HCT116 (cell line): ENCODE results near the gene UBQLN4. TPM values are rescaled to one million over a fixed set of nuclear protein-coding genes. Genes with fewer than 3 reads are reported as not detected.

Experiments used
- ATAC-seq: fragments of 200-7000 bp; cut with Tn5 transposase; 2 replicates; pipeline ENCODE4 v1.9.1; 2020; ENCODE audit warnings: mild to moderate bottlenecking, moderate library complexity
- BruUV-seq: library from RNA; stranded (reverse); fragments of 400-500 nt; replicated peaks from 2 replicates; lab custom pipeline; 2021; lab: Mats Ljungman, UMichigan
- CTCF ChIA-PET: fragments of 300-600 bp; sonication (Branson Sonifier 250); formaldehyde crosslinking; loops from one replicate; lab custom pipeline; 2021; ENCODE audit warnings: antibody characterized with exemption; lab: Charles Lee
- POLR2A ChIA-PET: fragments of 300-600, 350-600 bp; sonication (Branson Sonifier 250); formaldehyde crosslinking; loops from one replicate; lab custom pipeline; 2021; ENCODE audit warnings: antibody characterized with exemption; lab: Charles Lee
- RAD21 ChIA-PET, 2 experiments: fragments of 300-600 bp; sonication (Branson Sonifier 250); formaldehyde crosslinking; loops; one replicate each; lab custom pipeline; 2023; ENCODE audit warnings: low total read pairs in 2 of 2; ENCODE audit not compliant: uncharacterized antibody in 2 of 2, unreplicated experiment in 2 of 2, low non-redundant PET in 1 of 2; lab: Charles Lee
- DNase-seq: peaks from one replicate; pipeline ENCODE4 v3.0.0-alpha.2; 2010; ENCODE audit warnings: low read depth, low spot score
- H2AFZ ChIP-seq: fragments of 200-600 bp; shearing (Covaris generic), sonication (generic); 2 replicates; pipeline ENCODE4 v1.6.1; 2017; ENCODE audit warnings: low read depth, mixed run types, mixed read lengths, antibody characterized with exemption, low read length; ENCODE audit not compliant: poor library complexity, severe bottlenecking
- H3K27ac ChIP-seq: 2 replicates; pipeline ENCODE4 v1.5.1; 2012; ENCODE audit warnings: low read depth, low read length
- H3K27me3 ChIP-seq: fragments of 200-600 bp; sonication (generic); 2 replicates; pipeline ENCODE4 v1.6.1; 2016; ENCODE audit warnings: mixed run types, low read length, mixed read lengths; ENCODE audit not compliant: insufficient read depth
- H3K36me3 ChIP-seq, 2 experiments: fragments of 200-500 bp in 1 of 2; fragments of 200-600 bp in 1 of 2; sonication (Bioruptor generic) in 1 of 2; sonication (generic) in 1 of 2; 2 replicates each; pipeline versions ENCODE4 v1.5.1 to v1.6.1; 2014 to 2016; ENCODE audit warnings: low read length in 2 of 2, inconsistent platforms in 1 of 2, mixed read lengths in 1 of 2, mixed run types in 1 of 2; ENCODE audit not compliant: insufficient read depth in 2 of 2, control insufficient read depth in 1 of 2
- H3K4me1 ChIP-seq, 2 experiments: fragments of 200-600 bp in 1 of 2; sonication (generic) in 1 of 2; 2 replicates each; pipeline versions ENCODE4 v1.5.1 to v1.6.1; 2012 to 2017; ENCODE audit warnings: low read length in 2 of 2, inconsistent platforms in 1 of 2, mild to moderate bottlenecking in 1 of 2, mixed read lengths in 1 of 2, mixed run types in 1 of 2, moderate library complexity in 1 of 2; ENCODE audit not compliant: insufficient read depth in 2 of 2, control insufficient read depth in 1 of 2
- H3K4me2 ChIP-seq: fragments of 200-600 bp; sonication (generic); 2 replicates; pipeline ENCODE4 v1.6.1; 2017; ENCODE audit warnings: mixed run types, low read length, mixed read lengths
- H3K4me3 ChIP-seq, 2 experiments: fragments of 200-600 bp in 1 of 2; sonication (generic) in 1 of 2; replicated peaks in 1 of 2; 2 replicates each; pipeline ENCODE4 v1.5.1; 2011 to 2016; ENCODE audit warnings: low read length in 2 of 2, control low read depth in 1 of 2, low read depth in 1 of 2, mild to moderate bottlenecking in 1 of 2, mixed read lengths in 1 of 2, mixed run types in 1 of 2
- H3K79me2 ChIP-seq: fragments of 200-600 bp; sonication (generic); 2 replicates; pipeline ENCODE4 v1.6.1; 2017; ENCODE audit warnings: mild to moderate bottlenecking, mixed run types, low read length, moderate library complexity, mixed read lengths; ENCODE audit not compliant: insufficient read depth
- H3K9ac ChIP-seq: fragments of 200-600 bp; sonication (generic); 2 replicates; pipeline ENCODE4 v1.6.1; 2016; ENCODE audit warnings: low read length, mixed read lengths
- H3K9me2 ChIP-seq: fragments of 200-600 bp; sonication (generic), shearing (Covaris generic); 2 replicates; pipeline ENCODE4 v1.6.1; 2017; ENCODE audit warnings: mixed run types, mild to moderate bottlenecking, moderate library complexity; ENCODE audit not compliant: insufficient read depth
- H3K9me3 ChIP-seq, 2 experiments: fragments of 200-500 bp in 1 of 2; fragments of 200-600 bp in 1 of 2; sonication (Bioruptor generic) in 1 of 2; sonication (generic) in 1 of 2; 2 replicates each; pipeline ENCODE4 v1.6.1; 2014 to 2017; ENCODE audit warnings: low read length in 2 of 2, mixed read lengths in 2 of 2, inconsistent platforms in 1 of 2, low read depth in 1 of 2, mild to moderate bottlenecking in 1 of 2, mixed run types in 1 of 2, moderate library complexity in 1 of 2; ENCODE audit not compliant: control insufficient read depth in 1 of 2, insufficient read depth in 1 of 2
- H4K20me1 ChIP-seq: fragments of 200-600 bp; sonication (generic), shearing (Covaris generic); 2 replicates; pipeline ENCODE4 v1.6.1; 2017; ENCODE audit warnings: mixed run types, mild to moderate bottlenecking, moderate library complexity; ENCODE audit not compliant: insufficient read depth
- CBX3 ChIP-seq: IDR thresholded peaks from 2 replicates; pipeline ENCODE4 v1.6.1; 2012; ENCODE audit warnings: low read depth
- CEBPB ChIP-seq: IDR thresholded peaks from 2 replicates; pipeline ENCODE4 v1.6.1; 2012; ENCODE audit warnings: low read depth
- CTCF ChIP-seq, 3 experiments: fragments of 200-600 bp in 1 of 3; sonication (generic) in 1 of 3; IDR thresholded peaks in 2 of 3; conservative IDR thresholded peaks in 1 of 3; 2 replicates each; pipeline ENCODE4 v1.5.1; 2012 to 2017; ENCODE audit warnings: low read depth in 2 of 3, low read length in 2 of 3, antibody characterized with exemption in 1 of 3, borderline replicate concordance in 1 of 3, control low read depth in 1 of 3, mild to moderate bottlenecking in 1 of 3, mixed read lengths in 1 of 3, mixed run types in 1 of 3, moderate library complexity in 1 of 3; ENCODE audit not compliant: insufficient read depth in 1 of 3
- EGR1 ChIP-seq: IDR thresholded peaks from 2 replicates; pipeline ENCODE4 v1.6.1; 2012; ENCODE audit warnings: low read depth
- ELF1 ChIP-seq: IDR thresholded peaks from 2 replicates; pipeline ENCODE4 v1.6.1; 2012; ENCODE audit warnings: low read depth, borderline replicate concordance
- EZH2 ChIP-seq: fragments of 200-600 bp; sonication (generic); IDR thresholded peaks from 2 replicates; pipeline ENCODE4 v1.6.1; 2017; ENCODE audit warnings: antibody characterized with exemption, mixed run types
- JUND ChIP-seq: IDR thresholded peaks from 2 replicates; pipeline ENCODE4 v1.6.1; 2012
- MAX ChIP-seq: IDR thresholded peaks from 2 replicates; pipeline ENCODE4 v1.6.1; 2012
- POLR2A ChIP-seq: IDR thresholded peaks from 2 replicates; pipeline ENCODE4 v1.7.0; 2011; ENCODE audit warnings: borderline replicate concordance; ENCODE audit not compliant: insufficient read depth, insufficient read length; ENCODE audit errors: extremely low read depth
- POLR2AphosphoS5 ChIP-seq: IDR thresholded peaks from 2 replicates; pipeline ENCODE4 v1.6.1; 2011; ENCODE audit warnings: mild to moderate bottlenecking, low read depth, low read length, moderate library complexity
- SIN3A ChIP-seq: IDR thresholded peaks from 2 replicates; pipeline ENCODE4 v1.6.1; 2012; ENCODE audit warnings: low read depth
- SP1 ChIP-seq: IDR thresholded peaks from 2 replicates; pipeline ENCODE4 v1.6.1; 2012; ENCODE audit warnings: low read depth
- SRF ChIP-seq: IDR thresholded peaks from 2 replicates; pipeline ENCODE4 v1.6.1; 2012; ENCODE audit warnings: low read depth
- TCF7L2 ChIP-seq: IDR thresholded peaks from 2 replicates; pipeline ENCODE4 v1.7.0; 2011; ENCODE audit warnings: borderline replicate concordance, inconsistent platforms; ENCODE audit not compliant: insufficient read depth, insufficient read length; ENCODE audit errors: extremely low read depth
- ZBTB33 ChIP-seq: IDR thresholded peaks from 2 replicates; pipeline ENCODE4 v1.6.1; 2011; ENCODE audit warnings: mild to moderate bottlenecking, low read length, moderate library complexity; ENCODE audit not compliant: insufficient replicate concordance; ENCODE audit errors: extremely low read depth
- ZFX ChIP-seq: fragments of 450-650 bp; IDR thresholded peaks from 2 replicates; pipeline ENCODE4 v1.6.1; 2017
- intact Hi-C: fragments of 100-400 bp; cut with micrococcal nuclease; formaldehyde crosslinking; loops from 2 replicates; pipeline ENCODE4 v1.10.0; 2022
- total RNA-seq: library from RNA; stranded (reverse); gene quantifications from one replicate; pipeline ENCODE4 v1.2.1, GENCODE V29; 2021; ENCODE audit not compliant: unreplicated experiment

The UBQLN4 gene
- total RNA-seq, 1 experiment from 2014 or later: 68.4 TPM

- no peak overlapping the region for H3K4me2 ChIP-seq
- no peak for ATAC-seq
- intact Hi-C loops: no loop called here
- no peaks in the 10 kb centered on the region for H3K9me3 ChIP-seq
- TF ChIP-seq SIN3A: no peak
- TF ChIP-seq ELF1: no peak
- no peak for TF ChIP-seq POLR2A
- TF ChIP-seq EGR1: no peak
- no peak for TF ChIP-seq SP1
- no peak for TF ChIP-seq SRF
- TF ChIP-seq CEBPB: no peak
- no peak for TF ChIP-seq JUND
- TF ChIP-seq MAX: no peak
- TF ChIP-seq ZFX: no peak
- TF ChIP-seq POLR2AphosphoS5: no peak
- no peak for TF ChIP-seq TCF7L2
- TF ChIP-seq CTCF (IDR thresholded peaks at IDR 0.05 in 2 of 3, conservative IDR thresholded peaks at IDR 0.05 in 1 of 3; ENCODE audit: borderline replicate concordance in 1 of 3, insufficient read depth in 1 of 3, low read depth in 2 of 3, low read length in 2 of 3): no peak
- TF ChIP-seq EZH2: no peak
- TF ChIP-seq ZBTB33: no peak
- no peak for TF ChIP-seq CBX3
- no peaks in the 10 kb centered on the region for H3K27me3 ChIP-seq
- ChIA-PET POLR2A (no interaction called here), CTCF (no interaction called here), RAD21 (no interaction called here)
- H3K9me2 ChIP-seq: no peaks in the 10 kb centered on the region
- H3K36me3 ChIP-seq: peaks cover 29 to 34% of the 10 kb centered on the region in 2 experiments
- H4K20me1 ChIP-seq: no peaks in the 10 kb centered on the region
- BruUV-seq: no TSS peak
- H3K79me2 ChIP-seq: no peaks in the 10 kb centered on the region; the same call in 1 of the 2 replicates
- no peak for DNase-seq
- H3K9ac ChIP-seq: no peak overlapping the region
- H3K27ac ChIP-seq: no peak overlapping the region
- H3K4me3 ChIP-seq: no peak overlapping the region
- H2AFZ ChIP-seq: no peak overlapping the region
- H3K4me1 ChIP-seq: peaks cover 10 to 17% of the 10 kb centered on the region in 2 experiments
Observed at GRCh38 chr1:156045076-156045475, 8.5 kb downstream of the UBQLN4 start.
